GM12874 (cell line): ENCODE results near the gene CUTC.

Experiments used
- CTCF ChIP-seq: IDR thresholded peaks from 2 replicates; pipeline ENCODE4 v1.5.1; 2011; ENCODE audit warnings: low read depth, mild to moderate bottlenecking, control low read depth, low read length, moderate library complexity; ENCODE audit not compliant: insufficient read depth

Gene CUTC

DNA sequence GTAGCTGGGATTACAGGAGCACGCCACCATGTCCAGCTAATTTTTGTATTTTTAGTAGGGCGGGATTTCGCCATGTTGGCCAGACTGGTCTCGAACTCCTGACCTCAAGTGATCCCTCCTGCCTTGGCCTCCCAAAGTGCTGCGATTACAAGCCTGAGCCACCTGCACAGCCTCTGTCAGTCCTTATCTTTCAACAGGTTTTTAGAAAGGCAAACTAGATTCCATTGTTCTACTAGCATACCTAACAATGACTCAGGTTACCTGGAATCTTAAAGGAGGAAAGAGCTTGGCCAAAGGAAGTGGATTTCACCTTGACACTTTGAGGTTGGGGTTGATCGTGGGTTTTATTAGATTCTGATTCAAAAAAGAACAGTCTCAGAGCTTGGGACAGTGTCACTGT lies 53.6 kb downstream of the CUTC start:
- TF ChIP-seq CTCF = no peak

- no peak for TF ChIP-seq CTCF
Observed at GRCh38 chr10:99787311-99787710, 55.3 kb downstream of the CUTC start.

DNA sequence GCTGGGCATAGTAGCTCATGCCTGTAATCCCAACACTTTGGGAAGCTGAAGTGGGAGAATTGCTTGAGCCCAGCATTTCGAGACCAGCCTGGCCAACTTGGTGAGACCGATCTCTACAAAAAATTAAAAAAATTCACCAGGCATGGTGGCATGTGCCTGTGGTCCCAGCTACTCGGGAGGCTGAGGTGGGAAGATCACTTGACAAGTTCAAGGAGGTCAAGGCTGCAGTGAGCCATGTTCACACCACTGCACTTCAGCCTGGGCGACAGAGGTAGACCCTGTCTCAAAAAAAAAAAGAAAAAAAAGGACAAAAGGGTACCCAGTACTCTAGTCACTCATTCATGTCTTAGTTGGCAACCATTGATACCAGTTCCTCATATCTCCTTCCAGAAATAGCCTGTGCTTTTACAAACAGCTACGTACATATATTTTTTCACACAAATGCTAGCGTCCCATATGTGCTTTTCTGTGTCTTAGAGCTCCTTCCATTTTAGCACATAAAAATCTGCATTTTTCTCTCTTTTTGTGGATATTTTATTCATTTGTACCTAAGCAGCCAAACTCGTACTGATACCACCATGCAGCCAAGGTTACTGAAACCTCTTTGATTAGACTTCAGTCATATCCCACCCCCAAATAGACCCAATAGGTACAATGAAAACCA lies 55.9 kb downstream of the CUTC start:
- no peak for TF ChIP-seq CTCF

GRCh38 chr10:99788598-99789256 lies 56.7 kb downstream of the CUTC start:
- no peak for TF ChIP-seq CTCF

DNA sequence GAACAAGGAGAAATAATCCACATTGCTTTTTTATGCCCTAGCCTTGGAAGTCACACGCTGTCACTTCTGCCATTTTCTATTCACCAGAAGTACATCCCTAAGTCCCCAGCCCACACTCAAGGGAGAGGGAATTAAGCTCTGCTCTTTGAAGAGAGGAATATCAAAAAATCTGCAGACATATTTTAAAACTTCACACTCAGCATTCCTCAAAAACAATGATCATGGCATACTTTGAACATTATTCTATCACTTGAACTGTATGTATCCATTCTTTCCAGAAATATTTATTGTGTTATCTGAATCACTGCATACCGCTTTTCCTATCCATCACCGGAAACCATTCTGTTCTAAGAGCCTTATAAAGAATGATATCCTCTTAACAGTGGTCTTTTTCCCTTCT lies 59.8 kb downstream of the CUTC start:
- no peak for TF ChIP-seq CTCF

DNA sequence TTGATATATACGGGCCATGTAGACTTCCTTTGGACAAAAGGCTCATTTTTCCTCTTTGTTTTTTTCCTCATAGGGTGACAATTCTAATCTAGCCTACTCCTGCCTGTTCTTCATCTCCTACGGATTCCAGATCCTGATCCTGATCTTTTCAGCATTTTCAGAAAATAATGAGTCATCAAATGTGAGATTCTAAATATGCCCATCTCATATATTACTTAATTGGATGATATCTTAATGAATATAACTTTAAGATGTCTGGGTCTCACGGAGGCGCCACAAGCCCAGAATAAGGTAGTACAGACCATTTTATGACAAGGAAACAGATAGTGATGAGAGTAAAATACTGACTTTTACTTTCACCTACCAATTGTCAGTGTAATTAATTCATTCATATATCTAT lies 61.8 kb downstream of the CUTC start:
- TF ChIP-seq CTCF = no peak

DNA sequence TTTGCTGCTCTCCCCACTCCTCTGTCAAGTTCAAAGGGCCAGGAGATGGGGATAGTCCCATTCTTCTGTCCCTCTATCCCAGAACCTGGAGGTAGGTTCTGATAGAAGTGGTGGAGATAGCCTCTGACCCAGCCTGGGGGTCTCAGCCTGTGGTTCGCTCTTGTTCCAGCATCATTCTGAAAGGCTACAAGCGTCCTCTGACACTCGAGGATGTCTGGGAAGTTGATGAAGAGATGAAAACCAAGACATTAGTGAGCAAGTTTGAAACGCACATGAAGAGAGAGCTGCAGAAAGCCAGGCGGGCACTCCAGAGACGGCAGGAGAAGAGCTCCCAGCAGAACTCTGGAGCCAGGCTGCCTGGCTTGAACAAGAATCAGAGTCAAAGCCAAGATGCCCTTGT lies 64.9 kb downstream of the CUTC start:
- TF ChIP-seq CTCF = no peak
